HG03432 (cell line): Measurements from ENCODE around the gene PLB1.

Experiments
- ATAC-seq: cut with Tn5 transposase; IDR thresholded peaks from one replicate; pipeline ENCODE4 v1.9.1; 2021; ENCODE audit warnings: mild to moderate bottlenecking, moderate library complexity; ENCODE audit not compliant: unreplicated experiment

PLB1 gene

GRCh38 chr2:28623582-28624405, 127.9 kb downstream of the PLB1 start:
- no peak for ATAC-seq

- no peak for ATAC-seq
These were observed 128.6 kb downstream of the PLB1 start for GRCh38 chr2:28624436-28624792.

- ATAC-seq = no peak
These were observed 129.2 kb downstream of the PLB1 start for GRCh38 chr2:28624793-28625701.

DNA sequence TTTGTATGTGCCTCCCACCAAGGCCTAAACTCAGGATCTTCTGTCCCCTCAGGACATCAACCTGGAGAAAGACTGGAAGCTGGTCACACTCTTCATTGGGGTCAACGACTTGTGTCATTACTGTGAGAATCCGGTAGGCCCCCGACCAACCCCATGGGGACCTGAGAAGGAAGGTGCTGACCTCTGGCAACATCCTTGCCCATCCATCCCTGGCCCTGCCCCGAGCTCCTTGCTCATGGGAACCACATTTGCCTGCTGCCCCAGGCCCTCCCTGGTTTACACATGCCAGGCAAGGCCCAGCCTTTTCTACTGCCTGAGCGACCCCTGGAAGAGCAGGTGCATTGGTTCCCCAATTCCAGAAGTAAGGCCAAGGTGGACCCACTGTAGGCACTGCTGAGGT, 130.5 kb downstream of the PLB1 start:
- ATAC-seq = no peak

DNA sequence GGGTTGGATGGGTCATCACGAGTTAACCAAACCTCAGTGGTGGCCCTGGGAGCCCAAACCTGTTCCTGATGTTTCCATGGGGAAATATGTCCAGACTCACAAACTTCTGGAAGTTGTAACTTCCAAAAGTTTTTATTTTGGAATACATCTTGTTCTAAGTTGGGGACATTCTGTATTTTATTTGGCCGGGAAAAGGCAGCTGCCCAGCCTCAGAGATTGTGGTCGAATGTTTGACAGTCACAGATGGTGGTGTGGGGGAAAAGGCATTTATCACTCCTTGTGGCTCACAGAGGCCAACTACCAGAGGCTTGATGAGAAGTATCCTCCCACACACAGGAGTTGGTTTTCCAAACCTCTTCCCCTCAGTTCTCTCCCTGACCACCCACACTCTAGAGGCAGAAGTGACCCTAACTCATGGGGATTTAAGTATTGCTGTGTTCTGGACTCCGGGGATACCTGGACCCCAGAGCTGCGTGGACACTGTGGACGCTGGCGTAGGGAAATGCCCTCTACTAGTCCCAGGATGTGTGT, 131.1 kb downstream of the PLB1 start:
- no peak for ATAC-seq

DNA sequence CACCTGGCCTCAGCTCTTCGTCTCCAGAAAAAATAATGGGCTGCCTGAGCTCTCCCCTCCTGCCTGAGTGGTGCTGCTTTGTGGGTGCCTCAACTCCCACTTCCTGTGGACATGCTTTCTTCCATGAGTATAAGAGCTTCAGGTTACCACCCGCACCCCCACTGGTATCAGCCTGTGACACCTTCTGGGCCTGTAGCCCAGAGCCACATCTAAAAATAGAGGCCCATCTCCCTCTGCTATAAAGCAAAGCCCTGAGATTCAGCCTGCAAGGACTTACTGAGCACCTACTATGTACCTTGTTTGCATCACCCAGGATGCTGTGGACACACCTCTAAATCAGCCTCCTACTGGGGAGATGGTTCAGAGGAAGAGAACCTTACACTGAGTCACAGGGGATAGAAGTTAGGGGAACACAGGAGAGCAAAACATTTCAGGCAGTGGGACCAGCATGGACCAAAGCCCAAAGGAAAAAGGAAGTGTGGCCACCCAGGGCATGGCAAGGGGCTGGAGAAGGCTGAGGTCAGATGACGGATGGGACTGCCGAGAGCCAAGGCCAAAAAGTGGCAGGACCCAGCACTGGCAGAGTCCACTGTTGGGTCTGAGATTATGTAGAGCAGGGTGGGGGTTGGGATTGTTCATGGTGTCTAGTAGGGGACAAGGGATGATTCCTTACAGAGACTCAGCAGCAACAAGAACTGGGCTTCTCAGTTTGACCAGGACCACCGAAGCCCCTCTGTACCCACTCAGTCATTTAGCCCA, 132.0 kb downstream of the PLB1 start:
- no peak for ATAC-seq

DNA sequence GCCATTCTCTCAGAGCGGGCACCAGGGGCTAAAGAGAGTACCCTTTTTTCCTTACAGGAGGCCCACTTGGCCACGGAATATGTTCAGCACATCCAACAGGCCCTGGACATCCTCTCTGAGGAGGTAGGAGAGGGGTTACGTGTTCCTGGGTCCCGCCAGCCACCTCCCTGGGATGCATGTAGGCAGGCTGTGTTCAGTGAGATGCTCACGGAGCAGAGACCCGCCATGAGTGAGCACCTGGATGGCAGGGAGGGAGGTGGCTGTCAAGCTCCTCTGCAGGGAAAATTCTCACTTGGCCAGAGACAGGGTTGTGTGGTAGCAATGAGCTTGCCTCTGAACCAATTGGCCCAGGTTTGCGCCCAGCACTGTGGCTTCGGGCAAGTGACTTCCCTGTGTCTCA, 132.6 kb downstream of the PLB1 start:
- no peak for ATAC-seq

GRCh38 chr2:28628987-28629386, 133.1 kb downstream of the PLB1 start:
- no peak for ATAC-seq

DNA sequence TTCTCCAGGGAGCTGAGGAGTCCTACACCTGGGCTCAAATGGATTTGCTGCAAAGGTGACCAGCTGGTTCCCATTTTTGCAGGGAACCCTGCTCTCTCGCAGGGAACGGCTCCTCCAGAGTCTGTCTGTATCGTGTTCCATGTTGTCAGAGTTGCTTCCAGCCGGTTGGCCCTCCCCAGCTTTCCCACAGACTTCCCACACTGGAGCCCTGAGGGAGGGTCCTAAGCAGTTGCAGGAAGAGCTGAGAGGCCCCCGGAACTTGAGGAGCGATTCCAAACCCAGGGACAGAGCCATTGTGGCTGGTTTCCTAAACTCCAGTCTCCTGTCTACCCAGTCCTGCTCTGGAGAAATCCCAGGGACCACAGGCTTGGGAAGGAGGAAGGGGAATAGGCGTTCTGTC, 134.1 kb downstream of the PLB1 start:
- ATAC-seq = no peak

- no peak for ATAC-seq
These were observed 134.5 kb downstream of the PLB1 start for GRCh38 chr2:28630341-28630740.

GRCh38 chr2:28631514-28632206, 135.8 kb downstream of the PLB1 start:
- no peak for ATAC-seq

DNA sequence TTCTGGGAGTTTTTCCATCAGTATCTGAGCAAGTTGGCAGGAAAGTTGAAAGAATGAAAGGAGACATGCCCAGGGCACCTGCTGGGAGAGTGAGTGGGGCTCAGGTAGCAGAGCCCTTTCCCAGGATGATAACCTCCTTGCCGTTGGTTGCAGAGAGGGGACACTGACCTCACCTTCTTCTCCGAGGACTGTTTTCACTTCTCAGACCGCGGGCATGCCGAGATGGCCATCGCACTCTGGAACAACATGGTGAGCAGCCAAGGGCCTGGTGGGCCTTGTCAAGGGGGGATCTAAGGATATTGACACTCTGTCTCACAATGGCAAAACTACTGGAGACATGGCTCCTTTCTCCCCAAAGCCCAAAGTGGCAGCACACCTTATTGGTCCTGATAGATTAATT, 136.9 kb downstream of the PLB1 start:
- ATAC-seq = no peak

DNA sequence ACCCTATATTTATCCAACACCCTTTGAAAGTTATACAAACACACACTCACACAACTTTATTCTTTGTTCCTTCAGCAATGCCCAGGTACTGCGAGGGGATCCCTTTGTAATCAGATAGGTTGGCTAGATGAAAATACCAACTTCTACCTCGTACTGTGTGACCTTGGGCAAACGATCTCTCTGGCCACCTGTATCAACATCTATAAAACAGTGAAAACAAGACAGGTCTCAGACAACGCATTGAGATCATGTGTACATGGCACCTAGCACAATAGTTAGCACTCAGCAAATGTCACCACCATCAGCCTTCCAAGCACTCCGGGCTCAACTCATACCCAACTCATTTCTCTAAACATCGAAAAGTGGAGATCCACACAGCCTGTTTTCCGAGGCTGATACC, 137.3 kb downstream of the PLB1 start:
- no peak for ATAC-seq

GRCh38 chr2:28633746-28634145, 137.9 kb downstream of the PLB1 start:
- no peak for ATAC-seq

DNA sequence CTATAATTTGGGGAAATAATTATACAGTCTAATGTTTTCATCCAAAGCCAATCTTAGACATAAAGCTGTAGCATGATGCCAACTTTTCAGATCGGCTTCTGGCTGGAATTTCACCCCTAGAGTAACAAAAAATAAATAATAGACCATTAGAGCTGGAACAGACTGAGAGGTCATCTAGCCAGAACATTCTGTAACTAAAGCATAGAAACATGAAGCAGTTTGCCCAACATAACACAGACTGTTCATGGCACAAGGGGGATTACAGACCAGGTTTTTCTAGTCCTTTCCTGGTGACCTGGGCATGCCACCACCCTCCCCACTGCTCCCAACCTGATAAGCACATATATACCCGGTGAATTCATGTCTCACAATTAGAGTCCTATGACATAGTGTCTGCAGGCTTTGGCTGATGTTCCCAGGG, 139.3 kb downstream of the PLB1 start:
- ATAC-seq = no peak

GRCh38 chr2:28636491-28636890, 140.6 kb downstream of the PLB1 start:
- no peak for ATAC-seq

- no peak for ATAC-seq
These were observed 141.5 kb downstream of the PLB1 start for GRCh38 chr2:28637066-28638047.

DNA sequence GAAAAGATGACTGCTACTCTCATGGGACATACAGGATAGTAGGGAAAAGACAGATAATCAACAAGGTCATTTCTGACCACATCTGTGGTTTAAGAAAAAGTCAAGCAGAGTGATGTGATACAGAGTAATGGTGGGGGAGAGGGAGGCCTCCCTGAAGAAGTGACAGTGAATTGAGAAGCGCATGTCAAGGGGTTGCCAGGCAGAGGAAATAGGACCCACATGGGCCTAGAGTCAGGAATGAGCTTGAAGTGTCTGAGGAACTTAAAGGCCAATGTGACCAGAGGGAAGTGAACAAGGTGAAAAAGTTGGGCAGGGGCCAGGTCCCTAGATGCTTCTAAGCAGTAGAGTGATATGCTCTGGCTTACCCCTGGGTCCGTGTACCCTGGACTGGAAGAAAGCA, 142.2 kb downstream of the PLB1 start:
- no peak for ATAC-seq

- ATAC-seq = no peak
These were observed 143.3 kb downstream of the PLB1 start for GRCh38 chr2:28639092-28639691.
